ENCODE data around the gene STRN4.

GRCh38 chr19:46674416-46675178 is 71.7 kb downstream of the STRN4 start:
- TF ChIP-seq CTCF (conservative IDR thresholded peaks at IDR 0.05; ENCODE audit: low read length) (no peak), EZH2phosphoT487 (IDR thresholded peaks at IDR 0.05; ENCODE audit: borderline replicate concordance, low read depth, low read length) (no peak)

All from OCI-LY7 (cell line).